CD8-positive, alpha-beta memory T cell (primary cell): ENCODE results near the gene STRA8. TPM values are rescaled to one million over a fixed set of nuclear protein-coding genes. Genes with fewer than 3 reads are reported as not detected.

ENCODE experiments used
- CTCF ChIA-PET: fragments of 350-600 bp; sonication (Branson Sonifier 250); formaldehyde crosslinking; loops from one replicate; lab custom pipeline; 2021; ENCODE audit warnings: antibody characterized with exemption; lab: Charles Lee
- POLR2A ChIA-PET: fragments of 350-600 bp; sonication (Branson Sonifier 250); formaldehyde crosslinking; loops from one replicate; lab custom pipeline; 2021; ENCODE audit warnings: antibody characterized with exemption; lab: Charles Lee
- DNase-seq, 5 donors: peaks; one replicate each; pipeline versions ENCODE4 v3.0.0 to v3.0.0-alpha.2; 2020 to 2022; ENCODE audit warnings: mixed read lengths in 1 of 5
- H3K27ac ChIP-seq: one replicate; pipeline ENCODE4 v1.7.0; 2013; ENCODE audit warnings: low read depth, mild to moderate bottlenecking, low read length, moderate library complexity
- H3K27me3 ChIP-seq: 2 replicates; pipeline ENCODE4 v1.7.0; 2013; ENCODE audit warnings: low read length, mild to moderate bottlenecking; ENCODE audit not compliant: insufficient read depth, poor library complexity, severe bottlenecking
- H3K36me3 ChIP-seq: 2 replicates; pipeline ENCODE4 v1.7.0; 2013; ENCODE audit warnings: mild to moderate bottlenecking, low read length, moderate library complexity; ENCODE audit not compliant: insufficient read depth
- H3K4me1 ChIP-seq: 2 replicates; pipeline ENCODE4 v1.7.0; 2013; ENCODE audit warnings: mild to moderate bottlenecking, low read length, moderate library complexity; ENCODE audit not compliant: insufficient read depth
- H3K4me3 ChIP-seq: 2 replicates; pipeline ENCODE4 v1.7.0; 2013; ENCODE audit warnings: mild to moderate bottlenecking, low read length
- H3K9me3 ChIP-seq: 2 replicates; pipeline ENCODE4 v1.7.0; 2013; ENCODE audit warnings: mild to moderate bottlenecking, low read length
- H3K27ac Mint-ChIP-seq, 8 donors: one replicate each; pipeline ENCODE4 v1.8.0; 2020 to 2021; ENCODE audit warnings: mixed read lengths in 8 of 8, mild to moderate bottlenecking in 6 of 8, inconsistent platforms in 3 of 8, moderate library complexity in 3 of 8
- H3K27me3 Mint-ChIP-seq, 2 donors: one replicate each; pipeline ENCODE4 v1.8.0; 2020 to 2021; ENCODE audit warnings: mixed read lengths in 2 of 2, mild to moderate bottlenecking in 1 of 2, moderate library complexity in 1 of 2
- H3K36me3 Mint-ChIP-seq, 3 donors: one replicate each; pipeline ENCODE4 v1.8.0; 2020 to 2021; ENCODE audit warnings: mixed read lengths in 3 of 3, inconsistent platforms in 1 of 3, mild to moderate bottlenecking in 1 of 3
- H3K4me1 Mint-ChIP-seq, 3 donors: one replicate each; pipeline ENCODE4 v1.8.0; 2020 to 2021; ENCODE audit warnings: mixed read lengths in 3 of 3, inconsistent platforms in 1 of 3, mild to moderate bottlenecking in 1 of 3
- H3K4me3 Mint-ChIP-seq, 7 donors: one replicate each; pipeline ENCODE4 v1.8.0; 2020 to 2021; ENCODE audit warnings: mixed read lengths in 7 of 7, mild to moderate bottlenecking in 6 of 7, moderate library complexity in 4 of 7, inconsistent platforms in 2 of 7
- H3K9me3 Mint-ChIP-seq, 5 donors: one replicate each; pipeline ENCODE4 v1.8.0; 2020 to 2022; ENCODE audit warnings: mixed read lengths in 5 of 5, mild to moderate bottlenecking in 3 of 5, moderate library complexity in 2 of 5, inconsistent platforms in 1 of 5
- polyA plus RNA-seq: library from polyadenylated mRNA; unstranded; fragments of 300-500 nt; fragmentation: Illumina TruSeq; gene quantifications from one replicate; pipeline ENCODE4 v1.2.3, GENCODE V29; 2021
- total RNA-seq, 2 experiments: library from RNA; stranded (reverse); gene quantifications; one replicate each; pipeline ENCODE4 v1.2.3, GENCODE V29; 2021

The STRA8 gene
- total and polyA plus RNA-seq, 3 experiments from 2014 or later = not detected

GRCh38 chr7:135189961-135190360 is 43.7 kb upstream of the STRA8 start:
- Mint-ChIP-seq H3K4me1 (no peaks in the 10 kb centered on the region), H3K27me3 (peaks cover 0 to 1% of the 10 kb centered on the region in 2 donors), H3K27ac (peak overlapping the region in 2 of 8 donors; percentile 23 to 40), H3K9me3 (no peaks in the 10 kb centered on the region), H3K4me3 (no peak overlapping the region), H3K36me3 (peaks cover 13 to 98% (median 45%) of the 10 kb centered on the region in 3 donors)
- ChIA-PET POLR2A (no interaction called here), CTCF (interaction anchor here (1.4 to 1.5 kb wide), 2 partner anchors 19 to 21 kb away, joined by 4 to 5 read pairs; no protein-coding TSS in a partner anchor)
- Histone ChIP-seq H3K27me3 (no peaks in the 10 kb centered on the region), H3K4me3 (no peak overlapping the region), H3K36me3 (peaks cover 18% of the 10 kb centered on the region), H3K27ac (no peak overlapping the region), H3K9me3 (no peaks in the 10 kb centered on the region), H3K4me1 (no peaks in the 10 kb centered on the region)
- no peak for DNase-seq

- Mint-ChIP-seq H3K27me3 (peaks cover 0 to 1% of the 10 kb centered on the region in 2 donors), H3K9me3 (no peaks in the 10 kb centered on the region), H3K4me1 (no peaks in the 10 kb centered on the region), H3K36me3 (peaks cover 12 to 97% (median 43%) of the 10 kb centered on the region in 3 donors), H3K27ac (peak overlapping the region in 3 of 8 donors; percentile 4 to 41 (median 40)), H3K4me3 (no peak overlapping the region)
- no peak overlapping the region for H3K27ac ChIP-seq
- CTCF ChIA-PET = interaction anchor here (1.0 to 1.5 kb wide), 3 partner anchors 10 to 21 kb away, joined by 3 to 5 read pairs (median 4); no protein-coding TSS in a partner anchor
- no peaks in the 10 kb centered on the region for H3K27me3 ChIP-seq
- no peak for DNase-seq
- H3K4me1 ChIP-seq = no peaks in the 10 kb centered on the region
- no peak overlapping the region for H3K4me3 ChIP-seq
- no peaks in the 10 kb centered on the region for H3K9me3 ChIP-seq
- POLR2A ChIA-PET = no interaction called here
- peaks cover 21% of the 10 kb centered on the region for H3K36me3 ChIP-seq
These were observed 42.9 kb upstream of the STRA8 start for GRCh38 chr7:135190703-135191102.

GRCh38 chr7:135192914-135193536 is 40.6 kb upstream of the STRA8 start:
- H3K9me3 Mint-ChIP-seq = no peaks in the 10 kb centered on the region
- peaks cover 0 to 1% of the 10 kb centered on the region in 2 donors for H3K27me3 Mint-ChIP-seq
- H3K27ac Mint-ChIP-seq = peak overlapping the region in 3 of 8 donors; percentile 16 to 66 (median 42)
- no peak overlapping the region for H3K4me3 Mint-ChIP-seq
- CTCF ChIA-PET = no interaction called here
- H3K4me1 Mint-ChIP-seq = no peaks in the 10 kb centered on the region
- no peaks in the 10 kb centered on the region for H3K27me3 ChIP-seq
- no peak for DNase-seq
- no peaks in the 10 kb centered on the region for H3K9me3 ChIP-seq
- no peak overlapping the region for H3K27ac ChIP-seq
- no peak overlapping the region for H3K4me3 ChIP-seq
- POLR2A ChIA-PET = no interaction called here
- no peaks in the 10 kb centered on the region for H3K4me1 ChIP-seq
- H3K36me3 Mint-ChIP-seq = peaks cover 7 to 97% (median 39%) of the 10 kb centered on the region in 3 donors
- peaks cover 21% of the 10 kb centered on the region for H3K36me3 ChIP-seq

GRCh38 chr7:135193615-135194081 is 40.0 kb upstream of the STRA8 start:
- POLR2A ChIA-PET = no interaction called here
- peaks cover 15% of the 10 kb centered on the region for H3K36me3 ChIP-seq

GRCh38 chr7:135194494-135195095 is 39.0 kb upstream of the STRA8 start:
- no peak for DNase-seq
- Histone ChIP-seq H3K9me3 (no peaks in the 10 kb centered on the region), H3K4me3 (no peak overlapping the region), H3K27ac (no peak overlapping the region), H3K4me1 (no peaks in the 10 kb centered on the region), H3K27me3 (no peaks in the 10 kb centered on the region), H3K36me3 (peaks cover 13% of the 10 kb centered on the region)
- ChIA-PET CTCF (no interaction called here), POLR2A (interaction anchor here (1.2 kb wide), 1 partner anchor 15 kb away, joined by 3 read pairs; no protein-coding TSS in a partner anchor)
- Mint-ChIP-seq H3K27ac (no peak overlapping the region), H3K36me3 (peaks cover 4 to 97% (median 41%) of the 10 kb centered on the region in 3 donors), H3K4me3 (no peak overlapping the region), H3K9me3 (no peaks in the 10 kb centered on the region), H3K27me3 (no peaks in the 10 kb centered on the region), H3K4me1 (no peaks in the 10 kb centered on the region)

More at GRCh38 chr7:135193615-135194081, 40.0 kb upstream of the STRA8 start:
- H3K36me3 Mint-ChIP-seq = peaks cover 4 to 97% (median 38%) of the 10 kb centered on the region in 3 donors
- H3K27ac ChIP-seq = no peak overlapping the region
- H3K27me3 ChIP-seq = no peaks in the 10 kb centered on the region
- no peak for DNase-seq
- no peaks in the 10 kb centered on the region for H3K4me1 Mint-ChIP-seq
- no peak overlapping the region for H3K4me3 Mint-ChIP-seq
- no peaks in the 10 kb centered on the region for H3K9me3 Mint-ChIP-seq
- no peak overlapping the region for H3K4me3 ChIP-seq
- H3K27me3 Mint-ChIP-seq = no peaks in the 10 kb centered on the region
- no peaks in the 10 kb centered on the region for H3K9me3 ChIP-seq
- CTCF ChIA-PET = no interaction called here
- no peaks in the 10 kb centered on the region for H3K4me1 ChIP-seq
- H3K27ac Mint-ChIP-seq = no peak overlapping the region

- H3K4me1 Mint-ChIP-seq = no peaks in the 10 kb centered on the region
- no peaks in the 10 kb centered on the region for H3K9me3 ChIP-seq
- H3K27ac Mint-ChIP-seq = no peak overlapping the region
- no peaks in the 10 kb centered on the region for H3K27me3 ChIP-seq
- ChIA-PET CTCF (no interaction called here), POLR2A (interaction anchor here (1.2 kb wide), 1 partner anchor 14 kb away, joined by 3 read pairs; no protein-coding TSS in a partner anchor)
- H3K9me3 Mint-ChIP-seq = no peaks in the 10 kb centered on the region
- peaks cover 13% of the 10 kb centered on the region for H3K36me3 ChIP-seq
- no peaks in the 10 kb centered on the region for H3K27me3 Mint-ChIP-seq
- no peak overlapping the region for H3K4me3 Mint-ChIP-seq
- peaks cover 4 to 96% (median 38%) of the 10 kb centered on the region in 3 donors for H3K36me3 Mint-ChIP-seq
- H3K4me3 ChIP-seq = no peak overlapping the region
- no peaks in the 10 kb centered on the region for H3K4me1 ChIP-seq
- DNase-seq = no peak
- no peak overlapping the region for H3K27ac ChIP-seq
These were observed 38.5 kb upstream of the STRA8 start for GRCh38 chr7:135195156-135195555.

- DNase-seq = no peak
- Mint-ChIP-seq H3K9me3 (no peaks in the 10 kb centered on the region), H3K4me3 (no peak overlapping the region), H3K27ac (peak overlapping the region in 1 of 8 donors; percentile 91), H3K27me3 (no peaks in the 10 kb centered on the region), H3K36me3 (peaks cover 4 to 96% (median 32%) of the 10 kb centered on the region in 3 donors), H3K4me1 (peaks cover 0 to 8% (median 0%) of the 10 kb centered on the region in 3 donors)
- no peak overlapping the region for H3K27ac ChIP-seq
- no peaks in the 10 kb centered on the region for H3K4me1 ChIP-seq
- H3K9me3 ChIP-seq = no peaks in the 10 kb centered on the region
- ChIA-PET POLR2A (no interaction called here), CTCF (no interaction called here)
- peaks cover 20% of the 10 kb centered on the region for H3K36me3 ChIP-seq
- no peaks in the 10 kb centered on the region for H3K27me3 ChIP-seq
- H3K4me3 ChIP-seq = no peak overlapping the region
These were observed 37.5 kb upstream of the STRA8 start for GRCh38 chr7:135195968-135196629.

GRCh38 chr7:135197343-135197742 is 36.3 kb upstream of the STRA8 start:
- DNase-seq = no peak
- Histone ChIP-seq H3K36me3 (peaks cover 22% of the 10 kb centered on the region), H3K4me3 (no peak overlapping the region), H3K27me3 (no peaks in the 10 kb centered on the region), H3K9me3 (no peaks in the 10 kb centered on the region), H3K4me1 (no peaks in the 10 kb centered on the region), H3K27ac (no peak overlapping the region)
- Mint-ChIP-seq H3K27me3 (no peaks in the 10 kb centered on the region), H3K9me3 (no peaks in the 10 kb centered on the region), H3K27ac (no peak overlapping the region), H3K36me3 (peaks cover 8 to 95% (median 31%) of the 10 kb centered on the region in 3 donors), H3K4me1 (peaks cover 3 to 17% (median 7%) of the 10 kb centered on the region in 3 donors), H3K4me3 (no peak overlapping the region)
- POLR2A ChIA-PET = no interaction called here
- CTCF ChIA-PET = no interaction called here
